OCI-LY1 (cell line): Measurements from ENCODE around the gene DUSP7.

Experiments
- EZH2 ChIP-seq: fragments of 200-600 bp; sonication (generic), shearing (Covaris generic); IDR thresholded peaks from 2 replicates; pipeline ENCODE4 v1.8.0; 2017; ENCODE audit warnings: borderline replicate concordance, mixed run types, mild to moderate bottlenecking, antibody characterized with exemption, low read length, moderate library complexity, mixed read lengths
- TF ChIP-seq, protein P1 (sequence below): fragments of 200-600 bp; sonication (generic), shearing (Covaris generic); IDR thresholded peaks from 2 replicates; pipeline ENCODE4 v1.5.1; 2017; ENCODE audit warnings: mild to moderate bottlenecking, antibody characterized with exemption, low read length, moderate library complexity, mixed read lengths

DNA sequence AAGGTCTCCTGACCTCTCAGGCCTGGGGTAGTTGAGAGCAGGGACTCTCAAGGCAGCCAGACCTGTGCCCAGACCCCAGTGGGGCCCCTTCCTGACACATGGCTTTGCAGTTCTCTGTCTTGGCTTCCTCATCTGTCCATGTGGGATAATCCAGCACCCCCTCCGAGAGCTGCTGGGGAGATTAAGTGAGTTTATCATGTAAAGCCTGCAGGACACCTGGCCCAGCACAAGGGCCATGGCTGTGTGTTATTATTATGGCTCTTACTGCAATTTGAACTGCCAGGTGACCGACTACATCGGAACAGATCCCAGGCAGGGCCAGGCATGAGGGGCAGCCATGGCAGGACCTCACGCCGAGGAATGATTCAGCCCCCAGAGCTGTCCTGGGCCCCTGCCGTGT, 12.6 kb downstream of the DUSP7 start:
- TF ChIP-seq, protein P1, sequence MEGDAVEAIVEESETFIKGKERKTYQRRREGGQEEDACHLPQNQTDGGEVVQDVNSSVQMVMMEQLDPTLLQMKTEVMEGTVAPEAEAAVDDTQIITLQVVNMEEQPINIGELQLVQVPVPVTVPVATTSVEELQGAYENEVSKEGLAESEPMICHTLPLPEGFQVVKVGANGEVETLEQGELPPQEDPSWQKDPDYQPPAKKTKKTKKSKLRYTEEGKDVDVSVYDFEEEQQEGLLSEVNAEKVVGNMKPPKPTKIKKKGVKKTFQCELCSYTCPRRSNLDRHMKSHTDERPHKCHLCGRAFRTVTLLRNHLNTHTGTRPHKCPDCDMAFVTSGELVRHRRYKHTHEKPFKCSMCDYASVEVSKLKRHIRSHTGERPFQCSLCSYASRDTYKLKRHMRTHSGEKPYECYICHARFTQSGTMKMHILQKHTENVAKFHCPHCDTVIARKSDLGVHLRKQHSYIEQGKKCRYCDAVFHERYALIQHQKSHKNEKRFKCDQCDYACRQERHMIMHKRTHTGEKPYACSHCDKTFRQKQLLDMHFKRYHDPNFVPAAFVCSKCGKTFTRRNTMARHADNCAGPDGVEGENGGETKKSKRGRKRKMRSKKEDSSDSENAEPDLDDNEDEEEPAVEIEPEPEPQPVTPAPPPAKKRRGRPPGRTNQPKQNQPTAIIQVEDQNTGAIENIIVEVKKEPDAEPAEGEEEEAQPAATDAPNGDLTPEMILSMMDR, result no peak
- TF ChIP-seq EZH2, result no peak
